Measurements from ENCODE around the gene DYNLL1. TPM values are rescaled to one million over a fixed set of nuclear protein-coding genes. Genes with fewer than 3 reads are reported as not detected.
A peak's percentile ranks its signal among the peaks of the same experiment; 100 is the strongest.

Gene DYNLL1
- total and polyA plus RNA-seq, 2 of the 13 experiments (the other 11 are each of a cell fraction or from before 2014, with no cell fraction given) = 271 to 294 TPM

DNA sequence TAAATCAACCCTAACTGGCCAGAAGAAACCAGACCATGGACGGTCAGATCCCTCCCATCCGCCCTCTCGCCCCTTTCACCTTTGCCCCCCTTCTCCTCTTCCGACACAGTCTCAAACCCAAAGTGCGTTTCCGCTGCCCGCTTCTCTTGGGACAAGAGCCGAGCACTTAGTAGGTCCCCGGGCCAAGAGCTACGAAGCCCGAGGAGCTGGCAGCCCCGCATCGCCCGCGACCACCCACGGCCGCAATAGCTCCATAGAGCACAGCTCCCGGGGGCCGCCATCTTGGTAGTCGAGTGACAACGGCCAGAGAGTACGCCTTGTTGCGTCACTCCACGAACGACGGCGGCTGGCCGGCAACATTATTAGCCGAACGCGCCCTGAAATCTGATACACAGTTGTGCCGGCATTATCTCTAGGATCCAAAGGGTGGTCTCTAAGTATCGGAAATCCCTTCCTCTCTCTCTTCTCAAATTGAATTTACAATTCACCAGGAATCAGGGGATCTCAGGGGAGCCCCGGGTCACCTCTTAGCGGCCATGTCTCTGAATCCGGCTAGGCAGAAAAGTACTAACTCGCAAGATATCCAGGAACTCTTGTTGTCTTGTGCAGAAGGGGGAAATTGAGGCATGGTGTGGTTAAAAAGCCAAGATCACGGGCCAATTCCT lies 33.1 kb downstream of the DYNLL1 start, which contains the start of gene COQ5 (continued):
- TF ChIP-seq, protein P1, sequence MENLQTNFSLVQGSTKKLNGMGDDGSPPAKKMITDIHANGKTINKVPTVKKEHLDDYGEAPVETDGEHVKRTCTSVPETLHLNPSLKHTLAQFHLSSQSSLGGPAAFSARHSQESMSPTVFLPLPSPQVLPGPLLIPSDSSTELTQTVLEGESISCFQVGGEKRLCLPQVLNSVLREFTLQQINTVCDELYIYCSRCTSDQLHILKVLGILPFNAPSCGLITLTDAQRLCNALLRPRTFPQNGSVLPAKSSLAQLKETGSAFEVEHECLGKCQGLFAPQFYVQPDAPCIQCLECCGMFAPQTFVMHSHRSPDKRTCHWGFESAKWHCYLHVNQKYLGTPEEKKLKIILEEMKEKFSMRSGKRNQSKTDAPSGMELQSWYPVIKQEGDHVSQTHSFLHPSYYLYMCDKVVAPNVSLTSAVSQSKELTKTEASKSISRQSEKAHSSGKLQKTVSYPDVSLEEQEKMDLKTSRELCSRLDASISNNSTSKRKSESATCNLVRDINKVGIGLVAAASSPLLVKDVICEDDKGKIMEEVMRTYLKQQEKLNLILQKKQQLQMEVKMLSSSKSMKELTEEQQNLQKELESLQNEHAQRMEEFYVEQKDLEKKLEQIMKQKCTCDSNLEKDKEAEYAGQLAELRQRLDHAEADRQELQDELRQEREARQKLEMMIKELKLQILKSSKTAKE (CRISPR knock-in tag; IDR thresholded peaks at IDR 0.05; ENCODE audit: borderline replicate concordance) = peak; percentile 43; the same call in 1 of the 2 replicates
- TF ChIP-seq, protein P2, sequence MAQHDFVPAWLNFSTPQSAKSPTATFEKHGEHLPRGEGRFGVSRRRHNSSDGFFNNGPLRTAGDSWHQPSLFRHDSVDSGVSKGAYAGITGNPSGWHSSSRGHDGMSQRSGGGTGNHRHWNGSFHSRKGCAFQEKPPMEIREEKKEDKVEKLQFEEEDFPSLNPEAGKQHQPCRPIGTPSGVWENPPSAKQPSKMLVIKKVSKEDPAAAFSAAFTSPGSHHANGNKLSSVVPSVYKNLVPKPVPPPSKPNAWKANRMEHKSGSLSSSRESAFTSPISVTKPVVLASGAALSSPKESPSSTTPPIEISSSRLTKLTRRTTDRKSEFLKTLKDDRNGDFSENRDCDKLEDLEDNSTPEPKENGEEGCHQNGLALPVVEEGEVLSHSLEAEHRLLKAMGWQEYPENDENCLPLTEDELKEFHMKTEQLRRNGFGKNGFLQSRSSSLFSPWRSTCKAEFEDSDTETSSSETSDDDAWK (CRISPR knock-in tag; IDR thresholded peaks at IDR 0.05) = no peak
- TF ChIP-seq, protein P3, sequence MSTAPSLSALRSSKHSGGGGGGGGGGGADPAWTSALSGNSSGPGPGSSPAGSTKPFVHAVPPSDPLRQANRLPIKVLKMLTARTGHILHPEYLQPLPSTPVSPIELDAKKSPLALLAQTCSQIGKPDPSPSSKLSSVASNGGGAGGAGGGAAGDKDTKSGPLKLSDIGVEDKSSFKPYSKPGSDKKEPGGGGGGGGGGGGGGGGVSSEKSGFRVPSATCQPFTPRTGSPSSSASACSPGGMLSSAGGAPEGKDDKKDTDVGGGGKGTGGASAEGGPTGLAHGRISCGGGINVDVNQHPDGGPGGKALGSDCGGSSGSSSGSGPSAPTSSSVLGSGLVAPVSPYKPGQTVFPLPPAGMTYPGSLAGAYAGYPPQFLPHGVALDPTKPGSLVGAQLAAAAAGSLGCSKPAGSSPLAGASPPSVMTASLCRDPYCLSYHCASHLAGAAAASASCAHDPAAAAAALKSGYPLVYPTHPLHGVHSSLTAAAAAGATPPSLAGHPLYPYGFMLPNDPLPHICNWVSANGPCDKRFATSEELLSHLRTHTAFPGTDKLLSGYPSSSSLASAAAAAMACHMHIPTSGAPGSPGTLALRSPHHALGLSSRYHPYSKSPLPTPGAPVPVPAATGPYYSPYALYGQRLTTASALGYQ (CRISPR knock-in tag; IDR thresholded peaks at IDR 0.05) = peak; percentile 39; the same call in 1 of the 2 replicates
- TF ChIP-seq ZNF329 (CRISPR knock-in tag; IDR thresholded peaks at IDR 0.05; ENCODE audit: low read depth) = no peak
- no peak for TF ChIP-seq ZNF83 (CRISPR knock-in tag; IDR thresholded peaks at IDR 0.05; ENCODE audit: borderline replicate concordance)
- TF ChIP-seq SRSF1 (optimal IDR thresholded peaks at IDR 0.05; ENCODE audit: low read depth, low read length) = peak; percentile 81
- no peak for TF ChIP-seq ZNF75D (CRISPR knock-in tag; IDR thresholded peaks at IDR 0.05; ENCODE audit: borderline replicate concordance)
- no peak for TF ChIP-seq ZC3H4 (CRISPR knock-in tag; IDR thresholded peaks at IDR 0.05; ENCODE audit: borderline replicate concordance)
- TF ChIP-seq, protein P4, sequence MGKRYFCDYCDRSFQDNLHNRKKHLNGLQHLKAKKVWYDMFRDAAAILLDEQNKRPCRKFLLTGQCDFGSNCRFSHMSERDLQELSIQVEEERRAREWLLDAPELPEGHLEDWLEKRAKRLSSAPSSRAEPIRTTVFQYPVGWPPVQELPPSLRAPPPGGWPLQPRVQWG (CRISPR knock-in tag; IDR thresholded peaks at IDR 0.05; ENCODE audit: borderline replicate concordance, low read depth) = no peak
- peak; percentile 69; the same call in 1 of the 2 replicates for TF ChIP-seq ZNF768 (CRISPR knock-in tag; IDR thresholded peaks at IDR 0.05)
- peak; percentile 80; the same call in 1 of the 2 replicates for TF ChIP-seq ZNF598 (CRISPR knock-in tag; IDR thresholded peaks at IDR 0.05; ENCODE audit: borderline replicate concordance)
- TF ChIP-seq CENPX (CRISPR knock-in tag; IDR thresholded peaks at IDR 0.05) = no peak
- peak; percentile 68; the same call in 1 of the 2 replicates for TF ChIP-seq ZMYM3 (CRISPR knock-in tag; IDR thresholded peaks at IDR 0.05)
- TF ChIP-seq ZNF615 (CRISPR knock-in tag; IDR thresholded peaks at IDR 0.05; ENCODE audit: borderline replicate concordance) = 0 out of 2 replicates have a peak, but pooled peaks have one; percentile 69
- TF ChIP-seq, protein P5, sequence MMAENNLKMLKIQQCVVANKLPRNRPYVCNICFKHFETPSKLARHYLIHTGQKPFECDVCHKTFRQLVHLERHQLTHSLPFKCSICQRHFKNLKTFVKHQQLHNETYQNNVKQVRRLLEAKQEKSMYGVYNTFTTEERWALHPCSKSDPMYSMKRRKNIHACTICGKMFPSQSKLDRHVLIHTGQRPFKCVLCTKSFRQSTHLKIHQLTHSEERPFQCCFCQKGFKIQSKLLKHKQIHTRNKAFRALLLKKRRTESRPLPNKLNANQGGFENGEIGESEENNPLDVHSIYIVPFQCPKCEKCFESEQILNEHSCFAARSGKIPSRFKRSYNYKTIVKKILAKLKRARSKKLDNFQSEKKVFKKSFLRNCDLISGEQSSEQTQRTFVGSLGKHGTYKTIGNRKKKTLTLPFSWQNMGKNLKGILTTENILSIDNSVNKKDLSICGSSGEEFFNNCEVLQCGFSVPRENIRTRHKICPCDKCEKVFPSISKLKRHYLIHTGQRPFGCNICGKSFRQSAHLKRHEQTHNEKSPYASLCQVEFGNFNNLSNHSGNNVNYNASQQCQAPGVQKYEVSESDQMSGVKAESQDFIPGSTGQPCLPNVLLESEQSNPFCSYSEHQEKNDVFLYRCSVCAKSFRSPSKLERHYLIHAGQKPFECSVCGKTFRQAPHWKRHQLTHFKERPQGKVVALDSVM (CRISPR knock-in tag; IDR thresholded peaks at IDR 0.05) = peak; percentile 44; the same call in 1 of the 2 replicates
- no peak for TF ChIP-seq GABPA (IDR thresholded peaks at IDR 0.05; ENCODE audit: low read depth, low read length)
- TF ChIP-seq GABPA (CRISPR knock-in tag; IDR thresholded peaks at IDR 0.05; ENCODE audit: low read depth) = peak; percentile 58; the same call in 1 of the 2 replicates
- peak; percentile 87 for TF ChIP-seq NFRKB (IDR thresholded peaks at IDR 0.05)
- no peak for TF ChIP-seq ZNF101 (CRISPR knock-in tag; IDR thresholded peaks at IDR 0.05; ENCODE audit: borderline replicate concordance, low read depth)
- peak; percentile 74 for TF ChIP-seq FOSL2 (CRISPR knock-in tag; IDR thresholded peaks at IDR 0.05)
- TF ChIP-seq ZNF253 (CRISPR knock-in tag; IDR thresholded peaks at IDR 0.05; ENCODE audit: borderline replicate concordance) = no peak
